Karpas-422 (cell line): Measurements from ENCODE around the gene INPP1. TPM values are rescaled to one million over a fixed set of nuclear protein-coding genes. Genes with fewer than 3 reads are reported as not detected.
"Not testable (repeated sequence)": the region's sequence is repeated elsewhere in the genome, so short reads cannot be mapped to it uniquely, and the experiment has no call there.

ENCODE experiments used
- DNase-seq: peaks from one replicate; pipeline ENCODE4 v3.0.0-alpha.2; 2015
- H2AFZ ChIP-seq: fragments of 200-600 bp; sonication (generic); 2 replicates; pipeline ENCODE4 v1.6.1; 2014; ENCODE audit warnings: antibody characterized with exemption, low read length, mixed read lengths
- H3K27ac ChIP-seq: fragments of 200-600 bp; sonication (generic); 2 replicates; pipeline ENCODE4 v1.5.1; 2014; ENCODE audit warnings: mild to moderate bottlenecking, low read length, moderate library complexity
- H3K27me3 ChIP-seq: fragments of 200-600 bp; sonication (generic); 2 replicates; pipeline ENCODE4 v1.6.1; 2014; ENCODE audit warnings: low read length, mixed read lengths
- H3K36me3 ChIP-seq: fragments of 200-600 bp; sonication (generic); 2 replicates; pipeline ENCODE4 v1.6.1; 2014; ENCODE audit warnings: low read length, mixed read lengths; ENCODE audit not compliant: insufficient read depth
- H3K4me1 ChIP-seq: fragments of 200-600 bp; sonication (generic); 2 replicates; pipeline ENCODE4 v1.6.1; 2014; ENCODE audit warnings: mild to moderate bottlenecking, low read length, mixed read lengths
- H3K4me2 ChIP-seq: fragments of 200-600 bp; sonication (generic); 2 replicates; pipeline ENCODE4 v1.6.1; 2014; ENCODE audit warnings: low read length, low read depth, mild to moderate bottlenecking; ENCODE audit not compliant: poor library complexity, severe bottlenecking
- H3K4me3 ChIP-seq: fragments of 200-600 bp; sonication (generic); 2 replicates; pipeline ENCODE4 v1.5.1; 2014; ENCODE audit warnings: mild to moderate bottlenecking, antibody characterized with exemption, low read length, mixed read lengths
- H3K79me2 ChIP-seq: fragments of 200-600 bp; sonication (generic); 2 replicates; pipeline ENCODE4 v1.6.1; 2014; ENCODE audit warnings: mild to moderate bottlenecking, low read length, mixed read lengths
- H3K9ac ChIP-seq: fragments of 200-600 bp; sonication (generic); 2 replicates; pipeline ENCODE4 v1.6.0; 2014; ENCODE audit warnings: low read length
- H3K9me2 ChIP-seq: fragments of 200-600 bp; sonication (generic), shearing (Covaris generic); replicated peaks from 2 replicates; pipeline ENCODE4 v1.6.0; 2014; ENCODE audit warnings: mild to moderate bottlenecking, low read length, moderate library complexity; ENCODE audit not compliant: insufficient read depth
- H3K9me3 ChIP-seq: fragments of 300-700, 200-600 bp; sonication (generic); 2 replicates; pipeline ENCODE4 v1.6.1; 2014; ENCODE audit warnings: low read length, mixed read lengths
- H4K20me1 ChIP-seq: fragments of 200-600 bp; sonication (generic); 2 replicates; pipeline ENCODE4 v1.6.1; 2014; ENCODE audit warnings: mild to moderate bottlenecking, antibody characterized with exemption, low read length, low read depth; ENCODE audit not compliant: insufficient read depth
- total RNA-seq: library from RNA; depleted of rRNA; stranded (reverse); fragments of >200 nt; shearing (Covaris generic); gene quantifications from 2 replicates; pipeline ENCODE4 v1.2.3, GENCODE V29; 2014; ENCODE audit warnings: low replicate concordance; rRNA removed

The INPP1 gene
- 0.89 and 2.8 TPM in 2 replicates for total RNA-seq

GRCh38 chr2:190343536-190344275 lies at the start of gene INPP1:
TSS of gene INPP1 (plus strand) at chr2:190343589. CDS start at chr2:190360103, 16,514 bp downstream.
- peak within 1 kb of the TSS; percentile 71 for H3K9ac ChIP-seq
- H3K4me2 ChIP-seq, result peak within 1 kb of the TSS; percentile 95
- peak within 1 kb of the TSS; percentile 100 for H2AFZ ChIP-seq
- no peaks in the 10 kb centered on the region for H3K36me3 ChIP-seq
- no peak within 1 kb of the TSS for H3K27ac ChIP-seq
- peaks cover 39% of the 10 kb centered on the region for H3K4me1 ChIP-seq
- no peaks in the 10 kb centered on the region for H3K79me2 ChIP-seq
- no peaks in the 10 kb centered on the region for H3K9me3 ChIP-seq
- no peaks in the 10 kb centered on the region for H3K27me3 ChIP-seq
- no peaks in the 10 kb centered on the region for H4K20me1 ChIP-seq
- peak; percentile 64 for DNase-seq
- no peaks in the 10 kb centered on the region for H3K9me2 ChIP-seq
- peak within 1 kb of the TSS; percentile 78 for H3K4me3 ChIP-seq

- not testable (repeated sequence) for H3K9ac ChIP-seq, H3K4me3 ChIP-seq, H3K9me3 ChIP-seq, H3K4me2 ChIP-seq, DNase-seq, H3K27me3 ChIP-seq, H3K4me1 ChIP-seq, H3K9me2 ChIP-seq, H4K20me1 ChIP-seq, H3K27ac ChIP-seq, H2AFZ ChIP-seq
- peaks cover 41% of the 10 kb centered on the region for H3K36me3 ChIP-seq
- H3K79me2 ChIP-seq, result peaks cover 48% of the 10 kb centered on the region
Measured at GRCh38 chr2:190297880-190298279, 45.5 kb upstream of the INPP1 start.

GRCh38 chr2:190301032-190301431 lies 42.4 kb upstream of the INPP1 start:
- Histone ChIP-seq H3K9ac (no peak overlapping the region), H3K4me3 (no peak overlapping the region), H3K36me3 (peaks cover 33% of the 10 kb centered on the region)

GRCh38 chr2:190302052-190302451 lies 41.3 kb upstream of the INPP1 start:
- Histone ChIP-seq H3K9me2 (no peaks in the 10 kb centered on the region), H3K27ac (no peak overlapping the region), H2AFZ (no peak overlapping the region), H3K9ac (no peak overlapping the region), H3K4me2 (no peak overlapping the region), H3K36me3 (peaks cover 34% of the 10 kb centered on the region), H3K4me3 (no peak overlapping the region), H3K9me3 (no peaks in the 10 kb centered on the region), H4K20me1 (no peaks in the 10 kb centered on the region), H3K79me2 (peaks cover 86% of the 10 kb centered on the region), H3K4me1 (peaks cover 13% of the 10 kb centered on the region), H3K27me3 (no peaks in the 10 kb centered on the region)
- no peak for DNase-seq

More at GRCh38 chr2:190301032-190301431, 42.4 kb upstream of the INPP1 start:
- H3K4me2 ChIP-seq, result no peak overlapping the region
- H3K9me2 ChIP-seq, result no peaks in the 10 kb centered on the region
- H3K79me2 ChIP-seq, result peaks cover 77% of the 10 kb centered on the region
- peaks cover 13% of the 10 kb centered on the region for H3K4me1 ChIP-seq
- H3K27me3 ChIP-seq, result no peaks in the 10 kb centered on the region
- H3K9me3 ChIP-seq, result no peaks in the 10 kb centered on the region
- no peaks in the 10 kb centered on the region for H4K20me1 ChIP-seq
- no peak overlapping the region for H2AFZ ChIP-seq
- no peak for DNase-seq
- H3K27ac ChIP-seq, result no peak overlapping the region

GRCh38 chr2:190303647-190304046 lies 39.7 kb upstream of the INPP1 start:
- Histone ChIP-seq H3K27me3 (no peaks in the 10 kb centered on the region), H4K20me1 (no peaks in the 10 kb centered on the region), H3K4me3 (no peak overlapping the region), H3K9me3 (no peaks in the 10 kb centered on the region), H3K27ac (no peak overlapping the region), H3K9ac (no peak overlapping the region), H3K9me2 (no peaks in the 10 kb centered on the region), H3K4me2 (no peak overlapping the region), H3K4me1 (peaks cover 11% of the 10 kb centered on the region), H2AFZ (no peak overlapping the region), H3K36me3 (peaks cover 41% of the 10 kb centered on the region), H3K79me2 (peaks cover 91% of the 10 kb centered on the region)
- DNase-seq, result no peak

- H3K9me3 ChIP-seq, result no peaks in the 10 kb centered on the region
- DNase-seq, result no peak
- H3K9ac ChIP-seq, result no peak overlapping the region
- H3K27me3 ChIP-seq, result no peaks in the 10 kb centered on the region
- no peak overlapping the region for H3K4me2 ChIP-seq
- no peak overlapping the region for H3K27ac ChIP-seq
- no peak overlapping the region for H3K4me3 ChIP-seq
- peaks cover 95% of the 10 kb centered on the region for H3K79me2 ChIP-seq
- H3K36me3 ChIP-seq, result peaks cover 48% of the 10 kb centered on the region
- no peaks in the 10 kb centered on the region for H3K9me2 ChIP-seq
- H4K20me1 ChIP-seq, result no peaks in the 10 kb centered on the region
- H2AFZ ChIP-seq, result no peak overlapping the region
- H3K4me1 ChIP-seq, result peaks cover 11% of the 10 kb centered on the region
Measured at GRCh38 chr2:190304404-190304803, 39.0 kb upstream of the INPP1 start.

- H3K9ac ChIP-seq, result no peak overlapping the region
- peaks cover 7% of the 10 kb centered on the region for H3K4me1 ChIP-seq
- peaks cover 27% of the 10 kb centered on the region; the same call in 1 of the 2 replicates for H3K36me3 ChIP-seq
- H3K9me2 ChIP-seq, result no peaks in the 10 kb centered on the region
- no peak overlapping the region for H3K4me3 ChIP-seq
- H3K27me3 ChIP-seq, result no peaks in the 10 kb centered on the region
- no peaks in the 10 kb centered on the region for H3K9me3 ChIP-seq
- no peak overlapping the region for H2AFZ ChIP-seq
- H3K27ac ChIP-seq, result no peak overlapping the region
- peaks cover 93% of the 10 kb centered on the region for H3K79me2 ChIP-seq
- no peak for DNase-seq
- no peaks in the 10 kb centered on the region for H4K20me1 ChIP-seq
- no peak overlapping the region for H3K4me2 ChIP-seq
Measured at GRCh38 chr2:190308031-190308430, 35.4 kb upstream of the INPP1 start.

GRCh38 chr2:190311893-190312634 lies 31.3 kb upstream of the INPP1 start:
- Histone ChIP-seq H3K27me3 (no peaks in the 10 kb centered on the region), H3K9me3 (no peaks in the 10 kb centered on the region), H4K20me1 (no peaks in the 10 kb centered on the region), H3K79me2 (peaks cover 92% of the 10 kb centered on the region), H3K4me3 (no peak overlapping the region), H3K4me1 (peaks cover 20% of the 10 kb centered on the region), H3K36me3 (peaks cover 21% of the 10 kb centered on the region; the same call in 1 of the 2 replicates), H2AFZ (no peak overlapping the region), H3K27ac (no peak overlapping the region), H3K4me2 (no peak overlapping the region), H3K9me2 (no peaks in the 10 kb centered on the region), H3K9ac (no peak overlapping the region)
- DNase-seq, result no peak
